Neutrophil (primary cell): ENCODE measurements around the gene EFNA5.
"Not testable (repeated sequence)": the region's sequence is repeated elsewhere in the genome, so short reads cannot be mapped to it uniquely, and the experiment has no call there.

Source experiments
- H3K27ac ChIP-seq: fragments of 200-600 bp; sonication (generic); 2 replicates; pipeline ENCODE4 v1.5.1; 2016; ENCODE audit warnings: mild to moderate bottlenecking, moderate library complexity
- H3K27me3 ChIP-seq: fragments of 200-600 bp; sonication (generic); 2 replicates; pipeline ENCODE4 v1.6.0; 2016; ENCODE audit warnings: mild to moderate bottlenecking
- H3K36me3 ChIP-seq: fragments of 200-600 bp; sonication (generic); 2 replicates; pipeline ENCODE4 v1.5.1; 2017
- H3K4me1 ChIP-seq, 2 experiments: fragments of 200-600 bp in 1 of 2; sonication (generic) in 1 of 2; 1 replicate in 1 of 2; 2 replicates in 1 of 2; pipeline versions ENCODE4 v1.5.1 to v1.6.1; 2013 to 2016; ENCODE audit warnings: low read depth in 1 of 2, low read length in 1 of 2, mild to moderate bottlenecking in 1 of 2, moderate library complexity in 1 of 2; ENCODE audit not compliant: control insufficient read depth in 1 of 2, insufficient read depth in 1 of 2
- H3K4me3 ChIP-seq, 2 experiments: fragments of 200-600 bp in 1 of 2; sonication (generic) in 1 of 2; 1 replicate in 1 of 2; 2 replicates in 1 of 2; pipeline ENCODE4 v1.5.1; 2013 to 2016; ENCODE audit warnings: low read depth in 1 of 2, low read length in 1 of 2, mild to moderate bottlenecking in 1 of 2, moderate library complexity in 1 of 2
- H3K9me3 ChIP-seq: fragments of 200-600 bp; sonication (generic); 2 replicates; pipeline ENCODE4 v1.5.1; 2016
- TF ChIP-seq, protein P1 (sequence below): fragments of 200-600 bp; sonication (generic); IDR thresholded peaks from 2 replicates; pipeline ENCODE4 v1.5.1; 2016; ENCODE audit warnings: antibody characterized with exemption

EFNA5 gene

DNA sequence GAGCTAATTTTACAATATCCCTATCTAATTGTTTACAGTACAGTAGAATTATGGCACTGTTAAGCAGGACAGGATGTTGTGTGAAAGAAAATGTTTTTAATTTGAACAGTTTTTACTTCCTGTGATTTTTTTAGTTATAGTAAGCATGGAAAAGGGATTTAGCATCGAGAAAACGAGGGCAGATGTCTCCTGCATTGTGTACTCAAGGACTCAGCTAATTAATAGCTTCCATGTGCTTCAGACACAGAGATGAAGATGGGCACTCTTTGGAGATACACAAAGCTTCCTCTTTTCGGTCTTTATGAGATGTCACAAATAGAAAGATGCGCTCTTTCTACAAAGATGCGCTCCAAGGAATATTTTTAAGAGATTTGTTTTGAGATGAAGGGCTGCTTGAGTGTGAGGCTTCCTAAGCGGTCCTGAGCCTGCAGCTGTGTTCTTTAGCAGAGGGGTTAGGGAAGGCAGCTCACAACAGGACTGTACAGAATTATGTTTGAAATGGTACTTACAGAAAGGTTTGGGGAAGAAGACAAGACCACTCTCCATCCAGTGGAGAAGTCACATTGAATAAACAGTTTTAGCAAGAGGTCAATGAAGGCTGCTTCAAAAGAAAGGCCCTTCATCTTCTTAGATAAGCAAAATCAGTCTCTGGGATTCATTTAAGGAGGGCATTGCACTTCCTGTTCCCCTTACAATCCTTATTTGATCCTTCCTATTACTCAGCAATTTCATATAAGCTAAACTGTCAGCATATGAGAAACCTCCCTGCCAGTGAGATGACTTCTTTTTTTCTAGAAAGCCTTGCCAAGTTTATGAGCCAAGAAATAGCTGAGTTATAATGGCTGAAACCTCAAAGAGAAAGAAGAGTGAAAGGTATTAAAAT is 311.5 kb downstream of the EFNA5 start:
- H3K36me3 ChIP-seq: no peaks in the 10 kb centered on the region
- no peak overlapping the region for H3K4me3 ChIP-seq
- peak overlapping the region; percentile 21 for H3K27ac ChIP-seq
- no peaks in the 10 kb centered on the region for H3K9me3 ChIP-seq
- peaks cover 29 to 41% of the 10 kb centered on the region in 2 experiments for H3K4me1 ChIP-seq
- TF ChIP-seq, protein P1, sequence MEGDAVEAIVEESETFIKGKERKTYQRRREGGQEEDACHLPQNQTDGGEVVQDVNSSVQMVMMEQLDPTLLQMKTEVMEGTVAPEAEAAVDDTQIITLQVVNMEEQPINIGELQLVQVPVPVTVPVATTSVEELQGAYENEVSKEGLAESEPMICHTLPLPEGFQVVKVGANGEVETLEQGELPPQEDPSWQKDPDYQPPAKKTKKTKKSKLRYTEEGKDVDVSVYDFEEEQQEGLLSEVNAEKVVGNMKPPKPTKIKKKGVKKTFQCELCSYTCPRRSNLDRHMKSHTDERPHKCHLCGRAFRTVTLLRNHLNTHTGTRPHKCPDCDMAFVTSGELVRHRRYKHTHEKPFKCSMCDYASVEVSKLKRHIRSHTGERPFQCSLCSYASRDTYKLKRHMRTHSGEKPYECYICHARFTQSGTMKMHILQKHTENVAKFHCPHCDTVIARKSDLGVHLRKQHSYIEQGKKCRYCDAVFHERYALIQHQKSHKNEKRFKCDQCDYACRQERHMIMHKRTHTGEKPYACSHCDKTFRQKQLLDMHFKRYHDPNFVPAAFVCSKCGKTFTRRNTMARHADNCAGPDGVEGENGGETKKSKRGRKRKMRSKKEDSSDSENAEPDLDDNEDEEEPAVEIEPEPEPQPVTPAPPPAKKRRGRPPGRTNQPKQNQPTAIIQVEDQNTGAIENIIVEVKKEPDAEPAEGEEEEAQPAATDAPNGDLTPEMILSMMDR: no peak
- no peaks in the 10 kb centered on the region for H3K27me3 ChIP-seq

DNA sequence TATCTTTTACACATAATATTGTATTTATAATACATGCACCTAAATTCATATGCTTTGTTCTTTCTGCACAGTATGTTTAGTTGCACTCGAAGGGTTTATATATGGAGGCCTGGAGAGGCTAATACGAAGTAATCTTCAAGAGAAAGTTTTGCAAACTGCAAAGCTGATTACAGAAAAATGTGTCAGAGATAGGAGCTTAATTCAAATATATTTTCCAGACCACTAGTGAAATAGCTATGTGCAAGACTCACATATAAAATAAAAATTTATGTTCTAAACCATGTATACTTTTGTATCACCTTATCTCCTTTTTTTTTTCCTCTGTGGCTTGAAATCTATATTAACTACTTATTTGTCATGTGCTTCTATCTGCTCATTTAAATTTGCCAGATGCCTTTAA is 313.8 kb downstream of the EFNA5 start:
- TF ChIP-seq, protein P1: no peak
- H3K9me3 ChIP-seq: no peaks in the 10 kb centered on the region
- no peak overlapping the region for H3K4me3 ChIP-seq
- peaks cover 8 to 18% of the 10 kb centered on the region in 2 experiments for H3K4me1 ChIP-seq
- H3K27me3 ChIP-seq: no peaks in the 10 kb centered on the region
- H3K27ac ChIP-seq: no peak overlapping the region
- H3K36me3 ChIP-seq: no peaks in the 10 kb centered on the region

DNA sequence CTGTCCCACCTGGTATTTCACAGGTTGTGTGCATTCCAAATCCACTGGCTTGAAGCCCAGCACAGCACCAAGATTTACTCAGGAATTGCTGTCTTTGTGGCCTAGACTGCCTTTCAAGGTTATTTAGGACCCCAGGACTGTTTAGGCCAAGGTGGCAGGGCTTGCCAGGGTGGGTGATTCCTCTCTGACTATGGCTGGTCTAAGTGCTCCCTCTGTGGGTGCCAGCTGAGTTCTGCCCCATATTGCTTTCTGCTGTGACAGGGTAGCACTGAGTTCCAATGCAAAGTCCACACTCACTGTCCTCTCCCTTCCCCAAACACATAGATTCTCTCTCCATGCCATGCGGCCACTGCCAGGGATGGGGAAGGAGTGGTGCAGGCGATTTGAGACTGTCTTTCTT is 318.2 kb downstream of the EFNA5 start:
- no peak overlapping the region for H3K4me3 ChIP-seq
- no peaks in the 10 kb centered on the region for H3K9me3 ChIP-seq
- TF ChIP-seq, protein P1: no peak
- no peaks in the 10 kb centered on the region for H3K4me1 ChIP-seq
- H3K27me3 ChIP-seq: no peaks in the 10 kb centered on the region
- H3K36me3 ChIP-seq: no peaks in the 10 kb centered on the region
- H3K27ac ChIP-seq: no peak overlapping the region

DNA sequence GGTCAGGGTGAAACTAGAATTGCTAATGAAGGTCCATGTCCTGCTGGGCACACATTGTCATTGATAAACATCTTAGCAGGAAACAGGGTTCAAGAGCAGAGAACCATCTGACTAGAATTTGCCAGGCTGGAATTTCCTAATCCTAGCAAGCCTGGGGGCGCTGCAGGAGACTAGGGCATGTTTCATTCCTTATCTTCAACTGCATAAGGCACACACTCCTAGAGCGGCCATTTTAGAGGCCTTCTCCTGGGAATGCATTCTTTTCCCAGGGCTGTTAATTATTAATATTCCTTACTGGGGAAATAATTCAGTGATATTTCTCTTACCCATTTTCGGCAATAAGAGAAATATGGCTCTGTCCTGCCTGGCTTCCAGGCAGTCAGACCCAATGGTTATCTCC is 324.2 kb downstream of the EFNA5 start:
- H3K36me3 ChIP-seq, H3K9me3 ChIP-seq, H3K4me3 ChIP-seq, H3K4me1 ChIP-seq, H3K27me3 ChIP-seq, H3K27ac ChIP-seq: not testable (repeated sequence)

DNA sequence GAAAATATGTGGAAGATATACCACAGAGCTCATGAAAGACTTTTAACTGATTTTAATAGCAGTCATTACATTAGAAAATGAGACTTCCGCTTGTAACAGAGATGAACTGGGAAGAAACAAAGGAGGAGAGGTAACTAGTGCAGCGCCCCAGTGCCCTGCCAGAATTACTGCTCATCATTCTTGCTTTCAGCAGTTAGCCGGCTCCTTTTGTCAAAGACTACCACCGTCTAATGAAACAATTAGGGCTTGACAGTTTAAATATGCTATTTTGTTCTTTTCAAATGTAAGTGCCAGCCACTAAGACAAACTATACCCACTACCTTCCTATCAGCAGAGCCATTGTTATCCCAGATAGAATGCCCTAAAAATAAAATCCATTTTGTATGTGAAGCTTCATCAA is 328.4 kb downstream of the EFNA5 start:
- Histone ChIP-seq H3K4me1 (no peaks in the 10 kb centered on the region), H3K27ac (no peak overlapping the region), H3K9me3 (no peaks in the 10 kb centered on the region), H3K36me3 (no peaks in the 10 kb centered on the region), H3K27me3 (no peaks in the 10 kb centered on the region), H3K4me3 (no peak overlapping the region)
- TF ChIP-seq, protein P1: no peak

DNA sequence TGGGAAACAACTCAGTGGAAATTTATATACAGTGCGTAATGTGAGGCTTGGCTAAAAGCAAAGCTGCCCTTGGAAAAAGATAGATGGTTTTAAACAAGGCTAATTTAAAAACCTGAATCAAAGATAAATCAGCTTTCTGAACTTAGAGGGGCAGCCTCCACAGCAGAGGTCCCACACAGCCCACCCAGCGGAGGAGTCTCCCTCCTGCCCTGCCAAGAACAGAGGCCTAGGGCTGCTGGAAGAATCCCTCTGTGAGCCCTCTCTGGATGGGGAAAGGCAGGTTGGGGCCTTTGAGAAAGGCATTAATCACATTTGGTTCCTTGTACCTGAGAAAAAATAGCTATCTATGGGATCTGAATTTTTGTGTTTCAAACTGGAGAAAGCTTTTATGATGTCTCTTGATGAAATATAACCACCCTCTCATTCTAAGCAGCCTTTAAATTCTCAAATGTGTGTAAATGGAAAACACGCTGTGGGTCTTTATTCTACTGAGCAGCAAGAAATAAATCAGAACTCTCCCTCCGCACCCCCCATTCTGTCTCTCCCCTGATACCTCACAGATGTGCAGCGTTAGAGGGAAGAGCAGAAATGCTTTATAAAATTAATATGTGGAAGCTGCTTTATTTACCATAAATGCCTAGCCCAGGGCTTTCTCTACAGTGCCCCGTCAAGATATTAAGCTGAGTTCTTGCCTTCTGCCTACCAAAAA is 329.2 kb downstream of the EFNA5 start:
- no peaks in the 10 kb centered on the region for H3K9me3 ChIP-seq
- H3K27ac ChIP-seq: no peak overlapping the region
- TF ChIP-seq, protein P1: no peak
- no peaks in the 10 kb centered on the region for H3K4me1 ChIP-seq
- no peaks in the 10 kb centered on the region for H3K36me3 ChIP-seq
- no peak overlapping the region for H3K4me3 ChIP-seq
- no peaks in the 10 kb centered on the region for H3K27me3 ChIP-seq
